CD4-positive, alpha-beta T cell (primary cell): ENCODE data around the gene TLL2. TPM values are rescaled to one million over a fixed set of nuclear protein-coding genes. Genes with fewer than 3 reads are reported as not detected.

ENCODE experiments used
- ATAC-seq: fragments of 200-7000 bp; cut with Tn5 transposase; one replicate; pipeline ENCODE4 v1.10.0; 2022; ENCODE audit warnings: mild to moderate bottlenecking; ENCODE audit not compliant: poor library complexity
- CTCF ChIA-PET: fragments of 350-600 bp; sonication (Branson Sonifier 250); formaldehyde crosslinking; loops from one replicate; lab custom pipeline; 2021; ENCODE audit warnings: antibody characterized with exemption, inconsistent platforms; lab: Charles Lee
- POLR2A ChIA-PET: fragments of 350-600 bp; sonication (Branson Sonifier 250); formaldehyde crosslinking; loops from one replicate; lab custom pipeline; 2021; ENCODE audit warnings: antibody characterized with exemption, inconsistent platforms; lab: Charles Lee
- DNase-seq, 14 experiments: peaks; one replicate each; pipeline ENCODE4 v3.0.0-alpha.2; 2013 to 2020; ENCODE audit warnings: mixed read lengths in 2 of 14
- H3K27ac ChIP-seq, 2 donors: one replicate each; pipeline versions ENCODE4 v1.5.1 to v1.7.0; 2013; ENCODE audit warnings: low read length in 2 of 2, low read depth in 1 of 2, mild to moderate bottlenecking in 1 of 2
- H3K27me3 ChIP-seq, 2 experiments: 1 replicate in 1 of 2; 2 replicates in 1 of 2; pipeline versions ENCODE4 v1.6.1 to v1.7.0; 2013; ENCODE audit warnings: low read length in 2 of 2, control low read depth in 1 of 2, mild to moderate bottlenecking in 1 of 2, moderate library complexity in 1 of 2; ENCODE audit not compliant: insufficient read depth in 2 of 2, control insufficient read depth in 1 of 2
- H3K36me3 ChIP-seq: one replicate; pipeline ENCODE4 v1.6.1; 2013; ENCODE audit warnings: low read length, control low read depth; ENCODE audit not compliant: insufficient read depth
- H3K4me1 ChIP-seq: one replicate; pipeline ENCODE4 v1.6.1; 2013; ENCODE audit warnings: low read length, control low read depth; ENCODE audit not compliant: insufficient read depth
- H3K4me3 ChIP-seq: one replicate; pipeline ENCODE4 v1.5.1; 2013; ENCODE audit warnings: mild to moderate bottlenecking, low read length, moderate library complexity
- H3K9me3 ChIP-seq, 2 experiments: 1 replicate in 1 of 2; 2 replicates in 1 of 2; pipeline versions ENCODE4 v1.6.1 to v1.7.0; 2013; ENCODE audit warnings: low read length in 2 of 2, mild to moderate bottlenecking in 2 of 2, control low read depth in 1 of 2, moderate library complexity in 1 of 2; ENCODE audit not compliant: control insufficient read depth in 1 of 2, insufficient read depth in 1 of 2
- H3K27ac Mint-ChIP-seq: one replicate; pipeline ENCODE4 v1.8.0; 2020; ENCODE audit warnings: mixed read lengths
- H3K27me3 Mint-ChIP-seq: one replicate; pipeline ENCODE4 v1.8.0; 2021; ENCODE audit warnings: mixed read lengths
- H3K36me3 Mint-ChIP-seq: one replicate; pipeline ENCODE4 v1.8.0; 2021; ENCODE audit warnings: low read depth, mixed read lengths
- H3K4me1 Mint-ChIP-seq: one replicate; pipeline ENCODE4 v1.8.0; 2021; ENCODE audit warnings: low read depth, mixed read lengths
- H3K4me3 Mint-ChIP-seq: one replicate; pipeline ENCODE4 v1.8.0; 2020; ENCODE audit warnings: mild to moderate bottlenecking, mixed read lengths
- H3K9me3 Mint-ChIP-seq: one replicate; pipeline ENCODE4 v1.8.0; 2020; ENCODE audit warnings: mixed read lengths
- intact Hi-C, 2 experiments: fragments of 100-400 bp; cut with DNase I in 1 of 2; cut with micrococcal nuclease in 1 of 2; formaldehyde crosslinking; loops; one replicate each; pipeline versions ENCODE4 v1.15.1 to v1.9.0; 2023 to 2025; cut with DNase I, micrococcal nuclease
- total RNA-seq, 174 experiments: library from RNA in 2 of 174; stranded (reverse) in 2 of 174; gene quantifications; one replicate each; pipeline ENCODE4 v1.2.3 and lab custom pipeline; 2021 to 2026
- TF ChIP-seq, protein P1 (sequence below): fragments of 200-600 bp; IDR thresholded peaks from one replicate; pipeline ENCODE4 v1.8.0; 2022; ENCODE audit warnings: antibody characterized with exemption, mild to moderate bottlenecking

Gene TLL2
- total RNA-seq, 2 experiments from 2014 or later, result not detected

DNA sequence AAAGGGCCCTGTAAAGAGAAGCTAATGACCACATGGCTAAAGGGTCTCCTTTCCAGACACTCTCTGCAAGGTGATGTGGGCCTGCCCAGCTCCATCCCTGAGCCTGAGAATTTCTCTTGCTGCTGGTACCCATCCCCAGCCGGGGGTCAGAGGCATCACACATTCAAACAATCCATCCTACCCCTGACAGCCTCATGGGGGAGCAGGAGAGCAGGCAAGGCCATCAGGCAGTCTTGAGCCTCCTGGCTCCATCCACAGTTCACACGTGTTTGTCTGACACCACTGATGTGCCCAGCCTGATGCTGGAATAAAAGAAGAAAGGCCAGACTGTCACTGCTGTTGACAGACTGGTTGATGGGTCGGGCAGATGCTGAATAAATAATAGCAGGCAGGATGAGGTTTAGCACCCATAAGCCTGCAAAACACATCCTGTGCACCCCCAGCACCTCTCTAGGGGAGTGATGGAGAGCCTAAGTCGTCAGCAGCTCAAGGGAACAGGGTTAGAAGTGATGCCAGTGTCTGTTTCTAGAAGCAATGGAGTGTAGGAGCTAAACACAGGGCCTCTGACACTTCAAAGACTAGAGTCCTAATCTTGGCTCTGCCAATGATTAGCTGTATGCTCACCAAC lies 43.5 kb downstream of the TLL2 start:
- TF ChIP-seq, protein P1, sequence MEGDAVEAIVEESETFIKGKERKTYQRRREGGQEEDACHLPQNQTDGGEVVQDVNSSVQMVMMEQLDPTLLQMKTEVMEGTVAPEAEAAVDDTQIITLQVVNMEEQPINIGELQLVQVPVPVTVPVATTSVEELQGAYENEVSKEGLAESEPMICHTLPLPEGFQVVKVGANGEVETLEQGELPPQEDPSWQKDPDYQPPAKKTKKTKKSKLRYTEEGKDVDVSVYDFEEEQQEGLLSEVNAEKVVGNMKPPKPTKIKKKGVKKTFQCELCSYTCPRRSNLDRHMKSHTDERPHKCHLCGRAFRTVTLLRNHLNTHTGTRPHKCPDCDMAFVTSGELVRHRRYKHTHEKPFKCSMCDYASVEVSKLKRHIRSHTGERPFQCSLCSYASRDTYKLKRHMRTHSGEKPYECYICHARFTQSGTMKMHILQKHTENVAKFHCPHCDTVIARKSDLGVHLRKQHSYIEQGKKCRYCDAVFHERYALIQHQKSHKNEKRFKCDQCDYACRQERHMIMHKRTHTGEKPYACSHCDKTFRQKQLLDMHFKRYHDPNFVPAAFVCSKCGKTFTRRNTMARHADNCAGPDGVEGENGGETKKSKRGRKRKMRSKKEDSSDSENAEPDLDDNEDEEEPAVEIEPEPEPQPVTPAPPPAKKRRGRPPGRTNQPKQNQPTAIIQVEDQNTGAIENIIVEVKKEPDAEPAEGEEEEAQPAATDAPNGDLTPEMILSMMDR, result peak; percentile 15
- H3K4me1 ChIP-seq, result no peaks in the 10 kb centered on the region
- ChIA-PET POLR2A (no interaction called here), CTCF (no interaction called here)
- no peaks in the 10 kb centered on the region for H3K9me3 ChIP-seq
- H3K27ac Mint-ChIP-seq, result no peak overlapping the region
- H3K36me3 ChIP-seq, result no peaks in the 10 kb centered on the region
- peaks cover 27% of the 10 kb centered on the region for H3K27me3 Mint-ChIP-seq
- H3K27ac ChIP-seq, result no peak overlapping the region
- peaks cover 5 to 6% of the 10 kb centered on the region in 2 experiments for H3K27me3 ChIP-seq
- ATAC-seq (no peak), DNase-seq (peak in 4 of 14 experiments; percentile 4 to 33 (median 16))
- no peaks in the 10 kb centered on the region for H3K4me1 Mint-ChIP-seq
- H3K4me3 ChIP-seq, result no peak overlapping the region
- H3K4me3 Mint-ChIP-seq, result no peak overlapping the region
- H3K36me3 Mint-ChIP-seq, result no peaks in the 10 kb centered on the region
- intact Hi-C loops, result no loop called here
- H3K9me3 Mint-ChIP-seq, result no peaks in the 10 kb centered on the region

DNA sequence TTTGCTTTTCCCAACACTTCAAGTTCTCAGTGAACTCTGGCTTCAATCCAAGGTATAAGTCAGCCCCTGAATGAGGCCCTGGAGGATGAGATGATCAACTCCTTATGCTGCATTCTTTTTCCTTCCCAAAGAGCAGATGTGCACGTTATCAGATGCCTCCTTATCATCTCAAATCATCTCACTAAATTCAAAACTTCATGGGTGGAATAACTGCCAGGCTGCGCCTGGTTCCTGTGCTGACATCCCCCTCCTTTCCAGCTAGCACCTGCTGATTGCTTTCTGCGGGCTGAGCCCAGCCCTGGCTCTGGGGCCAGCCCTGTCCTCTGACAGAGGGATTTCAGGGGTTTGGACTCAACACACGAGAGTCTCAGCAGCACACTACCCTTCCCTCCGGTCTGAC lies 44.9 kb downstream of the TLL2 start:
- H3K9me3 Mint-ChIP-seq, result no peaks in the 10 kb centered on the region
- Histone ChIP-seq H3K4me1 (no peaks in the 10 kb centered on the region), H3K36me3 (no peaks in the 10 kb centered on the region), H3K4me3 (no peak overlapping the region), H3K27ac (no peak overlapping the region), H3K27me3 (peaks cover 0 to 5% of the 10 kb centered on the region in 2 experiments), H3K9me3 (no peaks in the 10 kb centered on the region)
- DNase-seq (no peak), ATAC-seq (no peak)
- no peak overlapping the region for H3K4me3 Mint-ChIP-seq
- intact Hi-C loops, result no loop called here
- H3K36me3 Mint-ChIP-seq, result no peaks in the 10 kb centered on the region
- POLR2A ChIA-PET, result no interaction called here
- peaks cover 27% of the 10 kb centered on the region for H3K27me3 Mint-ChIP-seq
- H3K4me1 Mint-ChIP-seq, result no peaks in the 10 kb centered on the region
- H3K27ac Mint-ChIP-seq, result no peak overlapping the region
- CTCF ChIA-PET, result no interaction called here
- TF ChIP-seq, protein P1, result no peak

DNA sequence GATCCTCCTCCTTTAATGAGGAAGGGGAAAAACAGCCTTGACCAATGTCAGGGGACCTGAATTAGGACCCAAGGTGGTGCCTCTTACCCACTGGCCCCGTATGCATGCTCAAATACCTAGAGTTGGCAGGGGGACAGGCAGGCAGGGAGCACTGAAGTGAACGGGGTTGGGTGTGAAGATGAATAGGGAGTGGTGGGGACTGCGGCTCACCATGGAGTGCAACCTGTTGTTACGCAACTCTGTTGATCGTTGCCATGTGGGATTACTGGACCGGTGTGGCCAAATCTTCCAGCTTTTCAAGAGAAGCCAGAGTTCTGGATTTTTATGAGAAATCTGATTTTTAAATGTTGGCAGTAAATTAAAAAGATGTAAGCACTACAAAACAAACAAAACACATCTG lies 48.1 kb downstream of the TLL2 start:
- POLR2A ChIA-PET, result no interaction called here
- H3K36me3 ChIP-seq, result no peaks in the 10 kb centered on the region
- peaks cover 29% of the 10 kb centered on the region for H3K27me3 Mint-ChIP-seq
- peaks cover 0 to 5% of the 10 kb centered on the region in 2 experiments for H3K27me3 ChIP-seq
- ATAC-seq, result no peak
- H3K4me3 ChIP-seq, result no peak overlapping the region
- H3K4me1 Mint-ChIP-seq, result no peaks in the 10 kb centered on the region
- H3K9me3 ChIP-seq, result peaks cover 0 to 4% of the 10 kb centered on the region in 2 experiments
- H3K27ac ChIP-seq, result no peak overlapping the region
- H3K27ac Mint-ChIP-seq, result no peak overlapping the region
- CTCF ChIA-PET, result no interaction called here
- H3K4me1 ChIP-seq, result no peaks in the 10 kb centered on the region
- no peaks in the 10 kb centered on the region for H3K36me3 Mint-ChIP-seq
- no peak overlapping the region for H3K4me3 Mint-ChIP-seq
- intact Hi-C loops, result no loop called here
- H3K9me3 Mint-ChIP-seq, result peaks cover 7% of the 10 kb centered on the region
- TF ChIP-seq, protein P1, result no peak
- DNase-seq, result no peak
